Retinal pigment epithelial cell (primary cell): ENCODE measurements around the gene KLHL11.

Experiments
- DNase-seq: peaks from one replicate; pipeline ENCODE4 v3.0.0-alpha.2; 2010; ENCODE audit warnings: low read depth
- H3K4me3 ChIP-seq: 2 replicates; pipeline ENCODE4 v1.5.1; 2011; ENCODE audit warnings: mild to moderate bottlenecking, low read length, control low read depth, moderate library complexity
- TF ChIP-seq, protein P1 (sequence below): conservative IDR thresholded peaks from 2 replicates; pipeline ENCODE4 v1.5.1; 2011; ENCODE audit warnings: low read depth, low read length, control low read depth, inconsistent platforms

Gene KLHL11

DNA sequence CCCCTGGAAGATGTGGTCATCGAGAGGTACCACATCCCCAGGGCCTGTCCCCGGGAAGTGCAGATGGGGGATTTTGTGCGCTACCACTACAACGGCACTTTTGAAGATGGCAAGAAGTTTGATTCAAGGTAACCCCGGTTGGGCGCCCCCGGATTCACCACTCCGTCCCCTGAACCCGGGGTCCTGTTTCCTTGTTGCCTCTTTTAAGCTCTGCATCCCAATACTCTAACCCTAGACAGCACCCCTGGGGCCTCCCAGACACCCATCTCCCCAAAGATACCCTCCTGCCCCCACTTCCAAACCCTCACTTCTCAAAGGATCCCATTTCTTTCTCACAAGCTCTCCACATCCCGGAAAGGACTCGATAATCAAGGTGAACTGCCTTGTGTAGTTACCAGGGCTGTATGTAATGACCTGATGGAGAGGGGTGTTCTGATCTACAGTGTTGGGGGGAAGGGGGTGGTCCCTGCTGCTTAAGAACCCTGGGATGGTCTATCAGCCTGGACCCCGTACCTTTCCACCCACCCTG is 52.0 kb downstream of the KLHL11 start:
- H3K4me3 ChIP-seq: peak overlapping the region; percentile 63
- TF ChIP-seq, protein P1, sequence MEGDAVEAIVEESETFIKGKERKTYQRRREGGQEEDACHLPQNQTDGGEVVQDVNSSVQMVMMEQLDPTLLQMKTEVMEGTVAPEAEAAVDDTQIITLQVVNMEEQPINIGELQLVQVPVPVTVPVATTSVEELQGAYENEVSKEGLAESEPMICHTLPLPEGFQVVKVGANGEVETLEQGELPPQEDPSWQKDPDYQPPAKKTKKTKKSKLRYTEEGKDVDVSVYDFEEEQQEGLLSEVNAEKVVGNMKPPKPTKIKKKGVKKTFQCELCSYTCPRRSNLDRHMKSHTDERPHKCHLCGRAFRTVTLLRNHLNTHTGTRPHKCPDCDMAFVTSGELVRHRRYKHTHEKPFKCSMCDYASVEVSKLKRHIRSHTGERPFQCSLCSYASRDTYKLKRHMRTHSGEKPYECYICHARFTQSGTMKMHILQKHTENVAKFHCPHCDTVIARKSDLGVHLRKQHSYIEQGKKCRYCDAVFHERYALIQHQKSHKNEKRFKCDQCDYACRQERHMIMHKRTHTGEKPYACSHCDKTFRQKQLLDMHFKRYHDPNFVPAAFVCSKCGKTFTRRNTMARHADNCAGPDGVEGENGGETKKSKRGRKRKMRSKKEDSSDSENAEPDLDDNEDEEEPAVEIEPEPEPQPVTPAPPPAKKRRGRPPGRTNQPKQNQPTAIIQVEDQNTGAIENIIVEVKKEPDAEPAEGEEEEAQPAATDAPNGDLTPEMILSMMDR: no peak
- DNase-seq: no peak

DNA sequence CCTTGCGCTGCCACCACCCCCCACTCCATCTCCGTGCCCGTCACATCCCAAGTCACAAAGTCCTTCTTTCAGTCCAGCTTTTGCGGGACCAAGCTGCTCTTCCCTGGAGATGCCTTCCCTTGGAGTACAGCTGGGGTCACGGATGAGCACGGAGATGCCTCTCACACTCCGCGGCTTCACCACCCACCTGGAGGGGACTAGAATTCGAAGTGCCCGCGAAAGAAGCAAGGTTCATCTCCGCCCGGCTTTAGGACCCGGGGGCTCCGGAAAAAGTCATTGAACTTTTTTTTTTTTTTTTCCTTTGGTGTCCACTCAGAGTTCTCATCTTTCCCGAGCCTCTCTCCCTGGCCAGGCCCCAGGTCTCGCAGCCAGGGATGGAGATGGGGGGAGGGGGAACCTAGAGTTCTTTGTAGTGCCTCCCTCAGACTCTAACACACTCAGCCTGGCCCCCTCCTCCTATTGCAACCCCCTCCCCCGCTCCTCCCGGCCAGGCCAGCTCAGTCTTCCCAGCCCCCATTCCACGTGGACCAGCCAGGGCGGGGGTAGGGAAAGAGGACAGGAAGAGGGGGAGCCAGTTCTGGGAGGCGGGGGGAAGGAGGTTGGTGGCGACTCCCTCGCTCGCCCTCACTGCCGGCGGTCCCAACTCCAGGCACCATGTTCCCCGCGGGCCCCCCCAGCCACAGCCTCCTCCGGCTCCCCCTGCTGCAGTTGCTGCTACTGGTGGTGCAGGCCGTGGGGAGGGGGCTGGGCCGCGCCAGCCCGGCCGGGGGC is 52.7 kb downstream of the KLHL11 start, which contains the start of gene FKBP10:
Gene FKBP10 (plus strand): TSS at position 624 of the 771 bp plus-strand sequence. CDS start 31 bp downstream, at position 655.
- TF ChIP-seq, protein P1: no peak
- DNase-seq: peak; percentile 41
- H3K4me3 ChIP-seq: peak within 1 kb of the TSS; percentile 63

DNA sequence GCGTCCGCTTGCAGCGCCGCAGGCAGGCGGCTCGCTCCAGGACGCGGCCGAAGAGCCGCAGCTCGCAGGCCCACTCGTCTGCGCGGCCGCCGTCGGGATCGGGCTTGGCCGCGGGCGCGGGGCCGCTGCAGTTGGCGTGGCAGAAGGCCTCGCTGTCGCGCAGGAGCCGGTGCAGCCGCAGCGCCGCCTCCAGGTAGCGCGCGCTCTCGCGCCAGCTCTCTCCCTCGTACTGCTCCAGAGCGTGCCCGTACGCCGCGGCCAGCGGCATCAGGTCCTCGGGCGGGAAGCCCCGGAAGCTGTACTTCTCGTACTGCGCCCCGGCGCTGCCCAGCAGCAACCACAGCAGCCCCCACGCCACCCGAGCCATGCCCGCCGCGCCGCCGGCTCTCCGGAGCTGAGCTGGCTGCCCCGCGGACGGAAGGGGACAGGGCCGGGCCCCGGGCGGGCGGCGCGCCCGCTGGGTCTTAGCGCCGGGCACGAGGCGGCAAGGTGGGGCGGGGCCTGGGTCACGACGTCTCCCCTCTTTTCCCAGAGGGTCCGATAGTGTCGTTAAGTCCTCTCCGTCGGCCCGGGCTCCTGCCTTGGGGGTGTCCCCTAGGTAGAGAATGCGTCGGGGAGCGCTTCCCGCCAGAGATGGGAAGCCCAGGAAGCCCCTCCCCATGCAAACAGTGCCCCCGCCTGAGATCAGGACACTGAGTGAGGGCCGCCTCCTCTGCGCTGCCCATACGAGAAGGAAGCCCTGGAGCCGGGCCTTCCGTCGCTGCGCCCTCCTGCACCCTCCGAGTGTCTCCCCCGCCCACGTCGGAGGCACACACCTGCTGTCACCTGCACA is 53.5 kb downstream of the KLHL11 start, which contains the start of gene P3H4:
Gene P3H4 (minus strand): TSS at position 401 of the 832 bp plus-strand sequence. CDS start 34 bp downstream, at position 367.
- TF ChIP-seq, protein P1: peak; percentile 65
- no peak for DNase-seq
- peak within 1 kb of the TSS; percentile 63 for H3K4me3 ChIP-seq

DNA sequence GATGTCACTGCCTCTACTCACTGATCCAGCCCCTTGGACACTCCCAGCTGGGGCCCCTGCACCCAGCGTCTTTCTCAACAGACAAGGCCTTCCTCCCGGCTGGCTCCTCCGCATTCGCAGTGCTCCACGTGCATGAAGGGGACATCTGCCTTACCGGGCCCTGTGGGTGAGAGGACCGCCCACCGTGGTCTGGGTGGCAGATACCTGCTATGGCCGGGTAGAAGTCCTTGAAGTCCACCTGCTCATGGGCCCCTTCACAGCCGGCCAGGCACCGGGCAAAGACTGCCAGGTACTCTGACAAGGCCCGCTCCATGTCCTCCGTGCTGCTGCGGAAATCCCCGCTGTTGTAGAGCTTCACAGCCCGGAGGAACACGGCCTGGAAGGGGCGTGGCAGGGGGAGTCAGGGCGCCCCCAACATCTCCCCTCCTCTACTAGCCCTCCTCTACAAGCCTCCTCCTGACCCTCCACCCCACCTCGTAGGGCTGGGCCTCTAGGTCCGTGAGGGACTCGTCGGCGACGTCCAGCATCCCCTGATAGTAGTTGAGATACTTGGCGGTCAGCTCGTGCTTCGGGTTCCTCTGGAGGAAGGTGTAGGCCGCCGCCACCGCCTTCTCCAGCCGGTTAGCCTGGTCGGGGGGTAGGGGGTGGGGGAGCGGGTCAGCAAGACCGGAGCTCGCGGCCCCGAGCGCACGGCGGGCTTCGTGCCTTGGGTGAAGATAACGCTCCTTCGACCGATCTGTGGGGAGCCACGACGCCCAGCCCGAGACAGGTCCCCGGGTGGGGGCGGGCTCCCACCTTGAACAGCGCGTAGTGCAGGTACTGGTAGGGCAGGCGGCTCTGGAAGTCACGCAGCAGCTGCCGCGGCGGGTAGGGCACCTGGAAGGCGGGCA is 54.3 kb downstream of the KLHL11 start:
- TF ChIP-seq, protein P1: no peak
- DNase-seq: no peak
- H3K4me3 ChIP-seq: peak overlapping the region; percentile 63

DNA sequence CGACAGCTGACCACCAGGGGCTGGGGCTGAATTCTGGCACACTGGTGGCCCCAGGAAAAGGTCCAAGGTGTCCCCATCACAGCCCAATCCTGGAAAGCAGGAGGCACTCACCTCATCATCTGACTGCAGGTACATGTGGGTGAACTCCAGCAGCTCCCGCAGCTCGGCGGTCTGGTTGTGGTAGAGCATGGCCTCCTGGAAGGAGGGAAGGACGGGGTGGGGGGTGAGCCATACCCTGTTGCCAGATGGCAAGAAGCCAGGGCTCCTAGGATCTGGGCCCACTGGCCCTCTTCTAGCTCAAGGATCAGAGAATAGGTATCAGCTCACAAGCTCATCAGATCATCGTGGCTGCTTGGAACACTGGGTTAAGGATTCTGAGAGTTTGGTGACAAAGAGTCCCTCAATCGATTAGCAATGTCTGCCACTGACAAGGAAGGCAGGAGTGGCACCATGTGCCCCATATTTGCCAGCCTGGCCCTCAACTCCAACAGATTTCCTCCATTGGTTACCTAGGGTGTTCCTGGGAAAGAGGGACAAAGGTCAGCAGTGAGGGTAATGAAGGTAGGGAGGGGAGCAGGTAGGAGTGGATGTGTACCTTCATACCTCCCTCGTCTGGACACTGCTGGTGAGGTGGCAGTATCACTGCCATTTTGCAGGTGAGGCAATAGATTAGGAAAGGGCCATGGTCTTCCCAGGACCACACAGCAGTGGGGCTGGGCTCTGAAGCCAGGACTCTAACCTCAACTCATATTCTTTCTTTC is 58.4 kb downstream of the KLHL11 start:
- DNase-seq: no peak
- TF ChIP-seq, protein P1: no peak
- H3K4me3 ChIP-seq: no peak overlapping the region
